HCT116 (cell line): ENCODE measurements around the gene INHBE. TPM values are rescaled to one million over a fixed set of nuclear protein-coding genes. Genes with fewer than 3 reads are reported as not detected.

ENCODE experiments used
- ATAC-seq: fragments of 200-7000 bp; cut with Tn5 transposase; 2 replicates; pipeline ENCODE4 v1.9.1; 2020; ENCODE audit warnings: mild to moderate bottlenecking, moderate library complexity
- BruUV-seq: library from RNA; stranded (reverse); fragments of 400-500 nt; replicated peaks from 2 replicates; lab custom pipeline; 2021; lab: Mats Ljungman, UMichigan
- CTCF ChIA-PET: fragments of 300-600 bp; sonication (Branson Sonifier 250); formaldehyde crosslinking; loops from one replicate; lab custom pipeline; 2021; ENCODE audit warnings: antibody characterized with exemption; lab: Charles Lee
- POLR2A ChIA-PET: fragments of 300-600, 350-600 bp; sonication (Branson Sonifier 250); formaldehyde crosslinking; loops from one replicate; lab custom pipeline; 2021; ENCODE audit warnings: antibody characterized with exemption; lab: Charles Lee
- RAD21 ChIA-PET, 2 experiments: fragments of 300-600 bp; sonication (Branson Sonifier 250); formaldehyde crosslinking; loops; one replicate each; lab custom pipeline; 2023; ENCODE audit warnings: low total read pairs in 2 of 2; ENCODE audit not compliant: uncharacterized antibody in 2 of 2, unreplicated experiment in 2 of 2, low non-redundant PET in 1 of 2; lab: Charles Lee
- DNase-seq: peaks from one replicate; pipeline ENCODE4 v3.0.0-alpha.2; 2010; ENCODE audit warnings: low read depth, low spot score
- H2AFZ ChIP-seq: fragments of 200-600 bp; shearing (Covaris generic), sonication (generic); 2 replicates; pipeline ENCODE4 v1.6.1; 2017; ENCODE audit warnings: low read depth, mixed run types, mixed read lengths, antibody characterized with exemption, low read length; ENCODE audit not compliant: poor library complexity, severe bottlenecking
- H3K27ac ChIP-seq: 2 replicates; pipeline ENCODE4 v1.5.1; 2012; ENCODE audit warnings: low read depth, low read length
- H3K27me3 ChIP-seq: fragments of 200-600 bp; sonication (generic); 2 replicates; pipeline ENCODE4 v1.6.1; 2016; ENCODE audit warnings: mixed run types, low read length, mixed read lengths; ENCODE audit not compliant: insufficient read depth
- H3K36me3 ChIP-seq, 2 experiments: fragments of 200-500 bp in 1 of 2; fragments of 200-600 bp in 1 of 2; sonication (Bioruptor generic) in 1 of 2; sonication (generic) in 1 of 2; 2 replicates each; pipeline versions ENCODE4 v1.5.1 to v1.6.1; 2014 to 2016; ENCODE audit warnings: low read length in 2 of 2, inconsistent platforms in 1 of 2, mixed read lengths in 1 of 2, mixed run types in 1 of 2; ENCODE audit not compliant: insufficient read depth in 2 of 2, control insufficient read depth in 1 of 2
- H3K4me1 ChIP-seq, 2 experiments: fragments of 200-600 bp in 1 of 2; sonication (generic) in 1 of 2; 2 replicates each; pipeline versions ENCODE4 v1.5.1 to v1.6.1; 2012 to 2017; ENCODE audit warnings: low read length in 2 of 2, inconsistent platforms in 1 of 2, mild to moderate bottlenecking in 1 of 2, mixed read lengths in 1 of 2, mixed run types in 1 of 2, moderate library complexity in 1 of 2; ENCODE audit not compliant: insufficient read depth in 2 of 2, control insufficient read depth in 1 of 2
- H3K4me2 ChIP-seq: fragments of 200-600 bp; sonication (generic); 2 replicates; pipeline ENCODE4 v1.6.1; 2017; ENCODE audit warnings: mixed run types, low read length, mixed read lengths
- H3K4me3 ChIP-seq, 2 experiments: fragments of 200-600 bp in 1 of 2; sonication (generic) in 1 of 2; replicated peaks in 1 of 2; 2 replicates each; pipeline ENCODE4 v1.5.1; 2011 to 2016; ENCODE audit warnings: low read length in 2 of 2, control low read depth in 1 of 2, low read depth in 1 of 2, mild to moderate bottlenecking in 1 of 2, mixed read lengths in 1 of 2, mixed run types in 1 of 2
- H3K79me2 ChIP-seq: fragments of 200-600 bp; sonication (generic); 2 replicates; pipeline ENCODE4 v1.6.1; 2017; ENCODE audit warnings: mild to moderate bottlenecking, mixed run types, low read length, moderate library complexity, mixed read lengths; ENCODE audit not compliant: insufficient read depth
- H3K9ac ChIP-seq: fragments of 200-600 bp; sonication (generic); 2 replicates; pipeline ENCODE4 v1.6.1; 2016; ENCODE audit warnings: low read length, mixed read lengths
- H3K9me2 ChIP-seq: fragments of 200-600 bp; sonication (generic), shearing (Covaris generic); 2 replicates; pipeline ENCODE4 v1.6.1; 2017; ENCODE audit warnings: mixed run types, mild to moderate bottlenecking, moderate library complexity; ENCODE audit not compliant: insufficient read depth
- H3K9me3 ChIP-seq, 2 experiments: fragments of 200-500 bp in 1 of 2; fragments of 200-600 bp in 1 of 2; sonication (Bioruptor generic) in 1 of 2; sonication (generic) in 1 of 2; 2 replicates each; pipeline ENCODE4 v1.6.1; 2014 to 2017; ENCODE audit warnings: low read length in 2 of 2, mixed read lengths in 2 of 2, inconsistent platforms in 1 of 2, low read depth in 1 of 2, mild to moderate bottlenecking in 1 of 2, mixed run types in 1 of 2, moderate library complexity in 1 of 2; ENCODE audit not compliant: control insufficient read depth in 1 of 2, insufficient read depth in 1 of 2
- H4K20me1 ChIP-seq: fragments of 200-600 bp; sonication (generic), shearing (Covaris generic); 2 replicates; pipeline ENCODE4 v1.6.1; 2017; ENCODE audit warnings: mixed run types, mild to moderate bottlenecking, moderate library complexity; ENCODE audit not compliant: insufficient read depth
- CBX3 ChIP-seq: IDR thresholded peaks from 2 replicates; pipeline ENCODE4 v1.6.1; 2012; ENCODE audit warnings: low read depth
- CEBPB ChIP-seq: IDR thresholded peaks from 2 replicates; pipeline ENCODE4 v1.6.1; 2012; ENCODE audit warnings: low read depth
- EGR1 ChIP-seq: IDR thresholded peaks from 2 replicates; pipeline ENCODE4 v1.6.1; 2012; ENCODE audit warnings: low read depth
- JUND ChIP-seq: IDR thresholded peaks from 2 replicates; pipeline ENCODE4 v1.6.1; 2012
- POLR2AphosphoS5 ChIP-seq: IDR thresholded peaks from 2 replicates; pipeline ENCODE4 v1.6.1; 2011; ENCODE audit warnings: mild to moderate bottlenecking, low read depth, low read length, moderate library complexity
- RAD21 ChIP-seq: IDR thresholded peaks from 2 replicates; pipeline ENCODE4 v1.6.1; 2012; ENCODE audit warnings: low read depth, mild to moderate bottlenecking
- YY1 ChIP-seq: IDR thresholded peaks from 2 replicates; pipeline ENCODE4 v1.6.1; 2011; ENCODE audit warnings: low read length, low read depth, moderate library complexity, mild to moderate bottlenecking; ENCODE audit not compliant: insufficient replicate concordance; ENCODE audit errors: extremely low read depth
- ZFX ChIP-seq: fragments of 450-650 bp; IDR thresholded peaks from 2 replicates; pipeline ENCODE4 v1.6.1; 2017
- intact Hi-C: fragments of 100-400 bp; cut with micrococcal nuclease; formaldehyde crosslinking; loops from 2 replicates; pipeline ENCODE4 v1.10.0; 2022
- total RNA-seq: library from RNA; stranded (reverse); gene quantifications from one replicate; pipeline ENCODE4 v1.2.1, GENCODE V29; 2021; ENCODE audit not compliant: unreplicated experiment
- TF ChIP-seq, protein P1 (sequence below): IDR thresholded peaks from 2 replicates; pipeline ENCODE4 v1.6.1; 2012

INHBE gene
- total RNA-seq, 1 experiment from 2014 or later: 0.89 TPM

DNA sequence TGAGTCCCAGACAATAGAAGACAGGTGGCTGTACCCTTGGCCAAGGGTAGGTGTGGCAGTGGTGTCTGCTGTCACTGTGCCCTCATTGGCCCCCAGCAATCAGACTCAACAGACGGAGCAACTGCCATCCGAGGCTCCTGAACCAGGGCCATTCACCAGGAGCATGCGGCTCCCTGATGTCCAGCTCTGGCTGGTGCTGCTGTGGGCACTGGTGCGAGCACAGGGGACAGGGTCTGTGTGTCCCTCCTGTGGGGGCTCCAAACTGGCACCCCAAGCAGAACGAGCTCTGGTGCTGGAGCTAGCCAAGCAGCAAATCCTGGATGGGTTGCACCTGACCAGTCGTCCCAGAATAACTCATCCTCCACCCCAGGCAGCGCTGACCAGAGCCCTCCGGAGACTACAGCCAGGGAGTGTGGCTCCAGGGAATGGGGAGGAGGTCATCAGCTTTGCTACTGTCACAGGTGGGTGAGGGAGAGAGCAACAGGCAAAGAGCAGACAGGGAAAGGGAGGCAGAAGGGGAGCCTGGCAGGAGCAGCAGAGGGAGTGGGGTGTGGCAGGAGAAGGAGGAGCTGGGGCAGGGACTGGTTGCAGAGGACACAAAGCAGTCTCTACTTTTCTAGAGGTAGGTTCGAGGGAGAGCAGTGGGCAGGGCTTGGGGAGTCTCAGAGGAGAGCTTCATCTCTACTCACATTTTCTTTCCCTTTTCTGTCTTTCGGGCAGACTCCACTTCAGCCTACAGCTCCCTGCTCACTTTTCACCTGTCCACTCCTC, 452 bp downstream of the INHBE start:
- Histone ChIP-seq H3K9ac (no peak overlapping the region), H3K79me2 (no peaks in the 10 kb centered on the region), H3K9me2 (no peaks in the 10 kb centered on the region), H3K36me3 (no peaks in the 10 kb centered on the region), H3K4me2 (peak overlapping the region; percentile 44), H3K9me3 (no peaks in the 10 kb centered on the region), H4K20me1 (no peaks in the 10 kb centered on the region), H3K4me3 (peak overlapping the region in 1 of 2 experiments; percentile 19; a peak in 2 of 4 replicates), H2AFZ (peak overlapping the region; percentile 75), H3K27me3 (no peaks in the 10 kb centered on the region), H3K4me1 (peaks cover 32 to 51% of the 10 kb centered on the region in 2 experiments), H3K27ac (no peak overlapping the region)
- CTCF ChIA-PET: interaction anchor here (0.6 to 2.5 kb wide), 18 partner anchors 11 to 271 kb away, joined by 3 to 23 read pairs (median 4); partner anchors contain the start of gene NXPH4
- no peak for TF ChIP-seq POLR2AphosphoS5
- no peak for TF ChIP-seq ZFX
- no peak for TF ChIP-seq YY1
- no peak for TF ChIP-seq RAD21
- no peak for TF ChIP-seq CEBPB
- TF ChIP-seq CBX3: no peak
- TF ChIP-seq EGR1: no peak
- TF ChIP-seq, protein P1, sequence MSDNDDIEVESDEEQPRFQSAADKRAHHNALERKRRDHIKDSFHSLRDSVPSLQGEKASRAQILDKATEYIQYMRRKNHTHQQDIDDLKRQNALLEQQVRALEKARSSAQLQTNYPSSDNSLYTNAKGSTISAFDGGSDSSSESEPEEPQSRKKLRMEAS: no peak
- no peak for TF ChIP-seq JUND
- no TSS peak for BruUV-seq
- no peak for ATAC-seq
- DNase-seq: no peak
- intact Hi-C loops: no loop called here
- POLR2A ChIA-PET: interaction anchor here (0.6 to 1.2 kb wide), 4 partner anchors 30 to 226 kb away, joined by 3 to 4 read pairs (median 4); partner anchors contain the start of gene SHMT2
- RAD21 ChIA-PET: no interaction called here
